Measurements from ENCODE around the gene IGSF8.

Gene IGSF8

DNA sequence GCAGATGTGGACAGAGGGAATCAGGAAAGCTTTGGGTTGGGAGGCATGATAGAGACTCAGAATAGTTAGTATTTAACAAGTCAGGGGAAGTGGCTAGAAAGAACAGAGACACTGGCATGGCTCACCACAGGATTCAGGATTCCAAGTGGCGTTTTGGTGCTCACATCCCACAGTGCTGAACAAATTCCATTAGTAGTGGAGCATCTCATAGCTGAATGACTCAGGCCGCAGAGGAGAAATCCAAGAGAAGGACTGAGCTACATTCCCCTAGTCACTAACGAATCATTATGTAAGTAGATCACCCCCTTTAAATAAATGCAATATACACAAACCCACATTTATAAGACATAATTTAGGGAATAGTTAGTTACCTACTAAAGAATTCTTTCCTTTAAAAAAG is 22.1 kb downstream of the IGSF8 start:
- DNase-seq (ENCODE audit: low read depth): no peak
- TF ChIP-seq, protein P1, sequence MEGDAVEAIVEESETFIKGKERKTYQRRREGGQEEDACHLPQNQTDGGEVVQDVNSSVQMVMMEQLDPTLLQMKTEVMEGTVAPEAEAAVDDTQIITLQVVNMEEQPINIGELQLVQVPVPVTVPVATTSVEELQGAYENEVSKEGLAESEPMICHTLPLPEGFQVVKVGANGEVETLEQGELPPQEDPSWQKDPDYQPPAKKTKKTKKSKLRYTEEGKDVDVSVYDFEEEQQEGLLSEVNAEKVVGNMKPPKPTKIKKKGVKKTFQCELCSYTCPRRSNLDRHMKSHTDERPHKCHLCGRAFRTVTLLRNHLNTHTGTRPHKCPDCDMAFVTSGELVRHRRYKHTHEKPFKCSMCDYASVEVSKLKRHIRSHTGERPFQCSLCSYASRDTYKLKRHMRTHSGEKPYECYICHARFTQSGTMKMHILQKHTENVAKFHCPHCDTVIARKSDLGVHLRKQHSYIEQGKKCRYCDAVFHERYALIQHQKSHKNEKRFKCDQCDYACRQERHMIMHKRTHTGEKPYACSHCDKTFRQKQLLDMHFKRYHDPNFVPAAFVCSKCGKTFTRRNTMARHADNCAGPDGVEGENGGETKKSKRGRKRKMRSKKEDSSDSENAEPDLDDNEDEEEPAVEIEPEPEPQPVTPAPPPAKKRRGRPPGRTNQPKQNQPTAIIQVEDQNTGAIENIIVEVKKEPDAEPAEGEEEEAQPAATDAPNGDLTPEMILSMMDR (IDR thresholded peaks at IDR 0.05; ENCODE audit: low read length, missing control alignments): no peak
- no peak overlapping the region for H3K4me3 ChIP-seq (replicated peaks; ENCODE audit: low read depth, low read length)

- no peak overlapping the region for H3K4me3 ChIP-seq (replicated peaks; ENCODE audit: low read depth, low read length)
- TF ChIP-seq, protein P1 (IDR thresholded peaks at IDR 0.05; ENCODE audit: low read length, missing control alignments): no peak
- DNase-seq (ENCODE audit: low read depth): no peak
Measured at GRCh38 chr1:160075836-160076235, 22.6 kb downstream of the IGSF8 start.

- TF ChIP-seq, protein P1 (IDR thresholded peaks at IDR 0.05; ENCODE audit: low read length, missing control alignments): no peak
- H3K4me3 ChIP-seq (replicated peaks; ENCODE audit: low read depth, low read length): no peak overlapping the region
- DNase-seq (ENCODE audit: low read depth): no peak
Measured at GRCh38 chr1:160074865-160075264, 23.6 kb downstream of the IGSF8 start.

GRCh38 chr1:160071289-160071688 is 27.1 kb downstream of the IGSF8 start:
- no peak overlapping the region for H3K4me3 ChIP-seq (replicated peaks; ENCODE audit: low read depth, low read length)
- DNase-seq (ENCODE audit: low read depth): no peak
- TF ChIP-seq, protein P1 (IDR thresholded peaks at IDR 0.05; ENCODE audit: low read length, missing control alignments): no peak

GRCh38 chr1:160070243-160071163 is 27.9 kb downstream of the IGSF8 start:
- peak; percentile 44 for DNase-seq (ENCODE audit: low read depth)
- H3K4me3 ChIP-seq (replicated peaks; ENCODE audit: low read depth, low read length): peak overlapping the region; percentile 63
- TF ChIP-seq, protein P1 (IDR thresholded peaks at IDR 0.05; ENCODE audit: low read length, missing control alignments): no peak

GRCh38 chr1:160069460-160070231 is 28.8 kb downstream of the IGSF8 start, which contains the start of gene KCNJ10:
KCNJ10 (minus strand) TSS chr1:160070160; CDS start chr1:160042532, 27,628 bp downstream.
- TF ChIP-seq, protein P1 (IDR thresholded peaks at IDR 0.05; ENCODE audit: low read length, missing control alignments): no peak
- H3K4me3 ChIP-seq (replicated peaks; ENCODE audit: low read depth, low read length): peak within 1 kb of the TSS; percentile 63
- DNase-seq (ENCODE audit: low read depth): no peak
